COLO829 (cell line): ENCODE measurements around the gene MYBL2.
"Not testable (repeated sequence)": the region's sequence is repeated elsewhere in the genome, so short reads cannot be mapped to it uniquely, and the experiment has no call there.

Experiments
- DNase-seq: peaks from one replicate; pipeline ENCODE4 v3.0.0; 2012; ENCODE audit warnings: low spot score

Gene MYBL2

GRCh38 chr20:43666376-43667328 is at the start of gene MYBL2:
MYBL2 (plus strand) TSS chr20:43667114; CDS start chr20:43667284, 170 bp downstream.
- DNase-seq = peak; percentile 59

DNA sequence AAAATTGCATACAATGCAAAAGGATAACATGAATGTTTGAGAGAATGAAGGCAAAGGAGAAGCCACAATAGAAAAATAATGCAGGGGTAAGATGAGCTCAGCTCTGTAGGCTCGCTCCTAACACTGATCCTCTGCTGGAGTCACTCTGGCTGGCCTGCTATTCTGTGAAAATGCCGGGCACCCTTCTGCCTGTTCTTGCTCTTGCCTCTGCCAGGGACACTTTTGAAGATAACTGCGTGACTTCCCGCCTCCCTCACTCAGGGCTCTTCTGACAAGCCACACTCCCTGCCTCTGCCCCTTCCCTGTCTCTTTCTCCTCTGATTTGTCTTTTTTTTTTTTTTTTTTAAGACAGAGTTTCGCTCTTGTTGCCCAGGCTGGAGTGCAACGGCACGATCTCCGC is 35.3 kb upstream of the MYBL2 start:
- DNase-seq = no peak

DNA sequence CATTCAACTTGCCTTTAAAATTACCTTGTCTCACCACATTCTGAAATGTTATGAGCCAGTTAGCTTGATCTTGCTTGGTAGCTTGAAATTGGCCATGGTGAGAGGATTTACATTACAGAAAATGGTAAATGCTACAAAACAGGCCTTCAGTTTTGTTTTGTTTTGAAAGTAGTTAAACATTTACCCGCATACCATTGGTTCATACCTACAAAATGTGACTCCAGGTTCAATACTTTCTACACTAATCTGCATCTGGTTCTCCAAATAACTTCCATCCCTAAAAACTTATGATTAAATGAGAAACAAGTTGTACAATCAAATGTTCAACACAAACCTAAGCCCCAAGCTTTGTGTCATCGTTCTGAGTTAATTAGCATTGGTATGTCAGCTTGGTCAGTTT is 30.5 kb upstream of the MYBL2 start:
- DNase-seq = no peak

DNA sequence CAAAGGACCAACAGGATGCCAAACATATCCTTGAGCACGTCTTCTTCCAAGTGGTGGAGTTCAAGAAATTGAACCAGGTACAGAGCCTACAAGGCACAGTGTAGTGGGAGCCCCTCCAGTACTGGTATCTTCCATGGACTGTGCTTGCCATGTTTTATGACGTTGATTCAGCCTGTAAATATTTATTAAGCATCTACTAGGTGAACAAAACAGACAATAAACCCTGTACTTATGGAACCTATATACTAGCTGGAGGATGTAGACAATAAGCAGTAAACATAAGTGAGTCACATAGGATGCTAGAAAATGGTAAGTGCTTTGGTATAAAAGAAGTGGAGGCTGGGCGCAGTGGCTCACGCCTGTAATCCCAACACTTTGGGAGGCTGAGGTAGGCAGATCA is 24.4 kb upstream of the MYBL2 start:
- DNase-seq = no peak

- no peak for DNase-seq
Observed at GRCh38 chr20:43650997-43651525, 15.9 kb upstream of the MYBL2 start.

GRCh38 chr20:43651650-43652184 is 15.2 kb upstream of the MYBL2 start:
- not testable (repeated sequence) for DNase-seq

- DNase-seq = no peak
Observed at GRCh38 chr20:43653966-43654365, 12.9 kb upstream of the MYBL2 start.

DNA sequence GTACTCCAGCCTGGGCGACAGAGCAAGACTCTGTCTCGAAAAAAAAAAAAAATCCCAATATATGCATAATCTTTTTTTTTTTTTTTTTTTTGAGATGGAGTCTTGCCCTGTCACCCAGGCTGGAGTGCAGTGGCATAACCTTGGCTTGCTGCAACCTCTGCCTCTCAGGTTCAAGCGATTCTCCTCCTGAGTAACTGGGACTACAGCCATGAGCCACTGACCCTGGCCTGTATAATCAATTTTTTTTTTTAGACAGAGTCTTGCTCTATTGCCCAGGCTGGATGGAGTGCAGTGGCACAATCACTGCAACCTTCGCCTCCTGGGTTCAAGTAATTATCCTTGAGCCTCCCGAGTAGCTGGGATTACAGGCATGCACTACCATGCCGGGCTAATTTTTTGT is 11.7 kb upstream of the MYBL2 start:
- not testable (repeated sequence) for DNase-seq

DNA sequence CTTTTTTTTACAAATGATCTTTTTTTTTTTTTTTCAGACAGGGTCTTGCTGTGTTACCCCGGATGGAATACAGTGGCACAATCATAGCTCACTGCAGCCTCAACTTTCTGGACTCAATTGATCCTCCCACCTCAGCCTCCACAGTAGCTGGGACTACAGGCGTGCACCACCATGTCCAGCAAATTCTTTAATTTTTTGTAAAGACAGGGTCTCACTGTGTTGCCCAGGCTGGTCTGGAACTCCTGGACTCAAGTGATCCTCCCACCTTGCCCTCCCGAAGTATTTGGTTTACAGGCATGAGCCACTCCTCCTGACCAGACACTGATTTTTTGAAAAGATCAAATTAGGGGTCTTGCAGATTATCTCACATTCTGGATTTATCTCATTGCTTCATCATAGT is 11.0 kb upstream of the MYBL2 start:
- DNase-seq = no peak

DNA sequence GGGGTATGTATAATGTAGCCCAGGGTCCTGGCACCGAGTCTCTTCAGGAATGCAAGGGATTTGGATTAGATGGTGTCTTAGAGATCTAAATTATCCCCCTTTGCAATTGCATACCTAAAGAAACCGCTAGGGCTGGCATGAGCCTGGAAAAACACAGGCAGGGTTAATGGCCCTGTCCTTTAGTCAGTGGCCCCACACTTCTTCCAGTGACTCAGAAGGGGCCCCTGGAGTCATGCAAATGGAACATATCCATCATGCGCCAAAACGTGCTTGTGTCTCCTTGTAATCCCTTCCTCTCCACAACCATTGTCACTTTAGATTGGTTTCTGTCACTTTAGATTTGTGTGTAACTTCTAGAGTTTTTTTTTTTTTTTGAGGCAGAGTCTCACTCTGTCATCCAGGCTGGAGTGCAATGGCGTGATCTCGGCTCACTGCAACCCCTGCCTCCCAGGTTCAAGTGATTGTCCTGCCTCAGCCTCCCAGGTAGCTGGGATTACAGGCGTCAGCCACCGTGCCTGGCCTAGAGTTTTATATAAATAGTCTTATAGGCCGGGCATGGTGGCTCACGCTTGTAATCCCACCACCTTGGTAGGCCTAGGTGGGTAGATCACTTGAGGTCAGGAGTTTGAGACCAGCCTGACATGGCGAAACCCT is 8.7 kb upstream of the MYBL2 start:
- DNase-seq = no peak

GRCh38 chr20:43658723-43659419 is 8.0 kb upstream of the MYBL2 start:
- no peak for DNase-seq

GRCh38 chr20:43662943-43663655 is 3.8 kb upstream of the MYBL2 start:
- no peak for DNase-seq

DNA sequence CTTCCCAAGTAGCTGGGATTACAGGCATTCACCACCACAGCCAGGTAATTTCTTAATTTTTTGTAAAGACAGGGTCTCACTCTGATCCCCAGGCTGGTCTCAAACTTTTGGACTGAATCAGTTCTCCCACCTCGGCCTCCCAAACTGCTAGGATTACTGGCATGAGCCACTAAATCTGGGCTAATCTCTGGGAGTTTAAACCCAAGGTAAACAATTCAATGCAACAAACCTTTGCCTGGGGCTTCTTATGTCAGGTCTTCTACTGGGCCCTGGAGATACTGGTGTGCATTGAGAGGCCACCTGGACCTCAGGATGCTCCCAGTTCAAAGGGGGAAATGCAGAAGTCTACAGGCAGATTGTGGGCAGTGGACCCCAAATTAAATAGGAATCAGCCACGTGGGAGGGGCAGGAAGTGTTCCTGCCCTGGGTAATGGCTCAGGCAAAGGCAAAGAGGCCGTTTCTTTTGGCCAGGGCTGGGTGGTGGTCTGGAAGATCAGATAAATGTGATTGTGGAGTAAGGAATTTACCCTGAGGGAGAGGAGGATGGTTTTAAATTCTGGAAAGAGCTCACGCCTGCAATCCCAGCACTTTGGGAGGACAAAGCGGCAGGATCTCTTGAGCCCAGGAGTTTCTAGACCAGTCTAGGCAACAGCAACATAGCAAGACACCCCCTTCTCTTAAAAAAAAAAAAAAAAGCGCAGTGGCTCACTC is 1.3 kb upstream of the MYBL2 start:
- no peak for DNase-seq

DNA sequence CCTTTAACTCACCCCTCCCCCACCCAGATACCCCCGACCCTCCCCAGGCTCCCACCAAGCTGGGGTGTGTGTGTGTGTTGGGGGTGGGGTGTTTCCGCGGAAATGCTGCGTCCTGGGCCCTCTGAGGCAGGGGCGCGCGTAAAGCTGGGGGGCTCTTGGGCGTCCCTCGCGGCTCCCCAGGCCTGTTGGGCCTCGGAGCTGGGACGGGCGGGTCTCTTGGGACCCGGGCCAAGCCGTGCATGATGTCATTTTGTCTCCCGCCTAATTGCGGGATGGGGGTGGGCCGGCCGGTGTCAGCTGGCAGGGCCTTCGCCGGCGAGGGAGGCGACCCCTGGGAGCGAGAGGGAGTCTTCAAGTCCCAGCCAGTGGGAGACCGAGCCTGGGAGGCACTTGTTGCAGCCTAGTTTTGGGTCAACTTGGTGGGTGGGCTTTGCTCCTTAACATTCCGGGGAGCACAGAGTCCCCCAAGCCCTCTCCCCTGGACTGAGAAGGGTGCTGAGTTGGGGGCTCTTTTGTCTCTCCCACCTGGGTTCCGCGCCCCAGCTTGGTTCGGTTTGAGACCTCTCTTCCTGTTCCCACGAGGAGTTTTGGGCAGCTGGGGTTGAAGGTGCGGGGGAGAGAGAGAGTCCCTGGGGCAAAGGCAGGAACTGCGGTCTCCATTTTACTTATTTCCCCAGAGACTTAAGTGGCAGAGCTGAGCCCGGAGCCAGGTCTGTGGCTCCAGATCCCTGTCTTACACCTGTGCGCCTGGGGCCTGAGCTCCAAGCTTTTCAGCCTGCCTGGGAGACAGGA is 623 bp downstream of the MYBL2 start:
- DNase-seq = no peak

- no peak for DNase-seq
Observed at GRCh38 chr20:43669332-43669731, 2.4 kb downstream of the MYBL2 start.

DNA sequence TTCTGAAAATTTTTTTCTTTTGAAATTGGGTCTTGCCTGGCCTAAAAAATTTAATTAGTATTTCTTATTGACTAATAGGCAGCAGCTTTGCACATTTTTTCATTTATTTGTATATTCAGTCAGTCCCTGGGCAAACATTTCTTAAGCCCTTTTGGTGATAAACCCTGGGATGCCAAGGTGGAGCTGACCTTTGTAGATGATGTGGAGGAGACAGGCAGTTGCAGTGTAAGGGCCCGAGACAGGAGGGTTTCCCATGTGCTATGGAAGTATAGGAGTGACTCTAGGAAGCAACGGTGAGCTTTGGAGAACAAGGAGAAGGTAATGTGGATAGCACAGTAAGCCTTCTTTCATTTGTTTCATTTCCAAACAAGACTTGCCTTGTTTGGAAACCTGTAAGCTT is 3.5 kb downstream of the MYBL2 start:
- no peak for DNase-seq

DNA sequence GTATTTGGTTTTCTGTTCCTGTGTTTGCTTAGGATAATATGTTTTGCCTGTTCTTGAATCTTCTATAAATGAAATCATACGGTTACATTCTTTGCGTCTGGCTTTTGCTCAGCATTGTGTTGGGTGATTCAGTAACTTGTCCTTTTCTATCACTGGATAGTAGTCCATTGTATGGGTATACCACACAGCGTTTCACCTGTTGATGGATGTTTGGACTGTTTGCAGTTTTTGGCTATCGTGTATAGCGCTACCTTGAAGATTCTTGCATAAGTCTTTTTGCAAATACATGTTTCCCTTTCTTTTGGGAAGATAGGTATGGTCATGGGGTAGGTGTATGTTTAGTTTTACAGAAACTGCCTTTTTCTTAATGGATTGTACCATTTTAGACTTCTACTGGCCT is 9.5 kb downstream of the MYBL2 start:
- DNase-seq = no peak

DNA sequence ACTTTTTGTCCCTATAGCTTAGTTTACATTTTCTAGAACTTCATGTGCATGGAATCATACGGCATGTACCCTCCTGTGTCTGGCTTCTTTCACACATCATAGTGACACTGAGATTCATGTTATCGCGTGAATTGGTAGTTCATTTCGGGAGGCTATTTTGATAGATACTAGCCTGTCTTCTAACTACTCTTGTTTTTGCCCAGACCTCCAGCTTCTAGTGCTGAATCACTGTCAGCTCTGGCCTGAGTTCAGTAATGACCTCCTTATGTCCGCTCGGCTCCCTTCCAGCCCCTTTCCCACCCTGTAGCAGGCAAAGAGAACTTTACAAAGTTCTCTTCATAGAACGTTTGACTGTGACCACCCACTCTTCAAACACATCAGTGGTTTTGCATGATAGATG is 14.1 kb downstream of the MYBL2 start:
- DNase-seq = no peak

DNA sequence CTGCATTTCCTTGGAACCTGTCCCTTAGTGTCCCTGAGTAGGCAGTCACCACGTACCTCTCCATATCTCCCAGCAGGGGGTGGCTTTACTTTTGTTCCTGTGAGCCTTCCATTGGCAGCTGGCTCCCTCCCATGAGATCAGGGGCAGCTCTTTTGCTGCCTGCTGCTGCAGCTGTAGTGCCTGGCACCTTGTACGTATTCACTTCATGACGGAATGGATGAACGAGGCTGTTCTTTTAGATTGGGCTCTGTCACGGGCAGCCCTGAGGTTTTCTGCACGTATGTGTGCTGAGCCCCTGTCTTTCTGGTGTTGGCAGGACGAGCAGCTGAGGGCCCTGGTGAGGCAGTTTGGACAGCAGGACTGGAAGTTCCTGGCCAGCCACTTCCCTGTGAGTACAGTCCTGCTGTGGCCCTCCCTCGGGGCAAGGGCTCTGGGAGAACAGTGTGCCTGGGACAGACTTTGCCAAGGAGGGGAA is 14.6 kb downstream of the MYBL2 start:
- DNase-seq = no peak

DNA sequence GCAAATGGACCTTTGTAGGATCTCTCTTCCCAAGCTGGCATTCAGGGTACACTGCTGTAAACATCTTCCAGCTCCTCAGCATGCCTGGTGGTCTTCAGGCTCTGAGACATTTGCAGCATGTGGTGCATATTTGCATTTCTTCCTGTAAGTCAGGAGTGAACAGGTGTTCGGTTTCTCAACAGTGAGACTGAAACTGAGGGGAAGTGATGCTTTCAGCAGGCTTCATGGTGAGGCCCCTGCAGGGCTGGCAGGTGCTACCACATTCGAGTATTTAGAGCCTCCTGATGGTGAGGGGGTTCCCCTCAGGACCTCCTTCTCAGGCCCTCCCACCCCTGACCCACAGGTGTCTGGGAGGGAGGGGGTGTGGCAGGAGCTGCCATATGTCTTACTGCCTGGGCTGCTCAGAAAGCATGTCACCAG is 15.1 kb downstream of the MYBL2 start:
- no peak for DNase-seq
